Trophoblast cell (in vitro differentiated cells and primary cell): ENCODE results near the gene SLC4A11.
A peak's percentile ranks its signal among the peaks of the same experiment; 100 is the strongest.
"Not testable (repeated sequence)": the region's sequence is repeated elsewhere in the genome, so short reads cannot be mapped to it uniquely, and the experiment has no call there.

ENCODE experiments used
- DNase-seq, 2 donors: peaks; one replicate each; pipeline ENCODE4 v3.0.0-alpha.2; 2016
- H2AFZ ChIP-seq: 2 replicates; pipeline ENCODE4 v1.6.1; 2013; ENCODE audit warnings: low read length, moderate library complexity, mild to moderate bottlenecking; ENCODE audit not compliant: insufficient read depth, poor library complexity
- H2AK5ac ChIP-seq: 2 replicates; pipeline ENCODE4 v1.6.1; 2013; ENCODE audit warnings: mild to moderate bottlenecking, low read length
- H2BK120ac ChIP-seq: 2 replicates; pipeline ENCODE4 v1.6.1; 2013; ENCODE audit warnings: low read length, mild to moderate bottlenecking, moderate library complexity; ENCODE audit not compliant: insufficient read depth, poor library complexity
- H2BK12ac ChIP-seq: 2 replicates; pipeline ENCODE4 v1.6.1; 2013; ENCODE audit warnings: mild to moderate bottlenecking, low read length, moderate library complexity
- H2BK5ac ChIP-seq: 2 replicates; pipeline ENCODE4 v1.6.1; 2013; ENCODE audit warnings: low read length, low read depth, moderate library complexity, mild to moderate bottlenecking; ENCODE audit not compliant: poor library complexity
- H3K14ac ChIP-seq: 2 replicates; pipeline ENCODE4 v1.6.1; 2013; ENCODE audit warnings: mild to moderate bottlenecking, low read length
- H3K18ac ChIP-seq: 2 replicates; pipeline ENCODE4 v1.6.1; 2013; ENCODE audit warnings: mild to moderate bottlenecking, low read length
- H3K23ac ChIP-seq: 2 replicates; pipeline ENCODE4 v1.6.1; 2013; ENCODE audit warnings: low read length
- H3K27ac ChIP-seq: 2 replicates; pipeline ENCODE4 v1.5.1; 2013; ENCODE audit warnings: low read depth, mild to moderate bottlenecking, inconsistent platforms, low read length, moderate library complexity
- H3K27me3 ChIP-seq: 2 replicates; pipeline ENCODE4 v1.6.1; 2013; ENCODE audit warnings: inconsistent platforms, mild to moderate bottlenecking, low read length, moderate library complexity; ENCODE audit not compliant: insufficient read depth
- H3K36me3 ChIP-seq, 2 experiments: 1 replicate in 1 of 2; 2 replicates in 1 of 2; pipeline ENCODE4 v1.6.1; 2013; ENCODE audit warnings: low read length in 2 of 2, mild to moderate bottlenecking in 2 of 2, moderate library complexity in 1 of 2; ENCODE audit not compliant: insufficient read depth in 2 of 2, control insufficient read depth in 1 of 2
- H3K4ac ChIP-seq: 2 replicates; pipeline ENCODE4 v1.6.1; 2013; ENCODE audit warnings: low read depth, mild to moderate bottlenecking, low read length, moderate library complexity
- H3K4me1 ChIP-seq, 2 experiments: 1 replicate in 1 of 2; 2 replicates in 1 of 2; pipeline ENCODE4 v1.6.1; 2013; ENCODE audit warnings: low read length in 2 of 2, mild to moderate bottlenecking in 2 of 2, moderate library complexity in 1 of 2; ENCODE audit not compliant: insufficient read depth in 2 of 2, control insufficient read depth in 1 of 2
- H3K4me2 ChIP-seq: 2 replicates; pipeline ENCODE4 v1.6.1; 2013; ENCODE audit warnings: inconsistent platforms, mild to moderate bottlenecking, low read length, moderate library complexity
- H3K4me3 ChIP-seq: 2 replicates; pipeline ENCODE4 v1.5.1; 2013; ENCODE audit warnings: mild to moderate bottlenecking, low read depth, low read length, inconsistent platforms
- H3K79me1 ChIP-seq: one replicate; pipeline ENCODE4 v1.6.1; 2013; ENCODE audit warnings: low read length
- H3K79me2 ChIP-seq: 2 replicates; pipeline ENCODE4 v1.6.1; 2013; ENCODE audit warnings: low read length, mild to moderate bottlenecking; ENCODE audit not compliant: control insufficient read depth, insufficient read depth, poor library complexity
- H3K9ac ChIP-seq: 2 replicates; pipeline ENCODE4 v1.6.1; 2013; ENCODE audit warnings: mild to moderate bottlenecking, low read length
- H3K9me3 ChIP-seq: 2 replicates; pipeline ENCODE4 v1.6.1; 2013; ENCODE audit warnings: low read depth, mild to moderate bottlenecking, control low read depth, inconsistent platforms, low read length; ENCODE audit not compliant: insufficient read depth
- H4K12ac ChIP-seq: 2 replicates; pipeline ENCODE4 v1.6.1; 2013; ENCODE audit warnings: low read depth, mild to moderate bottlenecking, low read length, moderate library complexity
- H4K8ac ChIP-seq: 2 replicates; pipeline ENCODE4 v1.6.1; 2013; ENCODE audit warnings: low read depth, mild to moderate bottlenecking, low read length, moderate library complexity
- H4K91ac ChIP-seq: one replicate; pipeline ENCODE4 v1.6.1; 2013; ENCODE audit warnings: low read depth, mild to moderate bottlenecking, low read length, moderate library complexity
- WGBS: extraction: QIAGEN DNeasy Blood & Tissue Kit; methylation state at CpG from one replicate; pipeline ENCODE4 v1.1.7; 2013; ENCODE audit warnings: missing lambda C conversion rate; ENCODE audit not compliant: insufficient read length, insufficient coverage; ENCODE audit errors: extremely low coverage; 5-methylcytosine and 5-hydroxymethylcytosine counted together

SLC4A11 gene

GRCh38 chr20:3215359-3215917 is 23.6 kb downstream of the SLC4A11 start:
- H4K12ac ChIP-seq, H3K4ac ChIP-seq, H3K4me2 ChIP-seq, H2AFZ ChIP-seq, H4K8ac ChIP-seq, H3K27ac ChIP-seq, H3K4me1 ChIP-seq, H3K79me1 ChIP-seq, H3K4me3 ChIP-seq, H2BK12ac ChIP-seq, H3K9ac ChIP-seq, H3K14ac ChIP-seq, H2AK5ac ChIP-seq, H4K91ac ChIP-seq, H2BK120ac ChIP-seq, H3K27me3 ChIP-seq, H3K18ac ChIP-seq, H2BK5ac ChIP-seq, H3K23ac ChIP-seq, H3K9me3 ChIP-seq, DNase-seq, H3K79me2 ChIP-seq: not testable (repeated sequence)
- no CpG with 5 or more reads among the region's 7 CpGs for WGBS
- H3K36me3 ChIP-seq: peaks cover 23 to 24% of the 10 kb centered on the region in 2 experiments

- Histone ChIP-seq H2BK120ac (no peak overlapping the region), H4K12ac (no peak overlapping the region), H4K8ac (no peak overlapping the region), H2AFZ (no peak overlapping the region), H3K4ac (no peak overlapping the region), H3K27me3 (no peaks in the 10 kb centered on the region), H2BK5ac (no peak overlapping the region), H3K18ac (no peak overlapping the region), H3K79me2 (peaks cover 13% of the 10 kb centered on the region), H3K27ac (no peak overlapping the region), H3K4me3 (no peak overlapping the region), H3K4me2 (no peak overlapping the region), H2BK12ac (no peak overlapping the region), H3K14ac (no peak overlapping the region), H3K23ac (no peak overlapping the region), H3K36me3 (peaks cover 20% of the 10 kb centered on the region in 2 experiments), H3K9me3 (no peaks in the 10 kb centered on the region), H2AK5ac (no peak overlapping the region), H4K91ac (no peak overlapping the region), H3K79me1 (peaks cover 11% of the 10 kb centered on the region), H3K4me1 (peaks cover 11 to 12% of the 10 kb centered on the region in 2 experiments), H3K9ac (no peak overlapping the region)
- DNase-seq: no peak
- WGBS: no CpG with 5 or more reads among the region's 7 CpGs
Measured at GRCh38 chr20:3213226-3213625, 25.8 kb downstream of the SLC4A11 start.

- no peak for DNase-seq
- H4K12ac ChIP-seq: no peak overlapping the region
- no peak overlapping the region for H3K4me3 ChIP-seq
- H3K36me3 ChIP-seq: peaks cover 12 to 17% of the 10 kb centered on the region in 2 experiments
- H3K27me3 ChIP-seq: no peaks in the 10 kb centered on the region
- no peak overlapping the region for H2BK120ac ChIP-seq
- no peak overlapping the region for H4K91ac ChIP-seq
- H2AK5ac ChIP-seq: no peak overlapping the region
- WGBS: no CpG with 5 or more reads among the region's 2 CpGs
- H4K8ac ChIP-seq: no peak overlapping the region
- H3K79me2 ChIP-seq: peaks cover 13% of the 10 kb centered on the region
- H3K4me1 ChIP-seq: peaks cover 11 to 12% of the 10 kb centered on the region in 2 experiments
- no peaks in the 10 kb centered on the region for H3K9me3 ChIP-seq
- H3K18ac ChIP-seq: no peak overlapping the region
- H3K4me2 ChIP-seq: peak overlapping the region; percentile 93
- peaks cover 11% of the 10 kb centered on the region for H3K79me1 ChIP-seq
- H3K4ac ChIP-seq: peak overlapping the region; percentile 67
- H2BK12ac ChIP-seq: no peak overlapping the region
- no peak overlapping the region for H2AFZ ChIP-seq
- no peak overlapping the region for H3K23ac ChIP-seq
- H3K9ac ChIP-seq: no peak overlapping the region
- H2BK5ac ChIP-seq: no peak overlapping the region
- no peak overlapping the region for H3K27ac ChIP-seq
- no peak overlapping the region for H3K14ac ChIP-seq
Measured at GRCh38 chr20:3210346-3210745, 28.6 kb downstream of the SLC4A11 start.

- no CpG with 5 or more reads among the region's 10 CpGs for WGBS
Measured at GRCh38 chr20:3209946-3210317, 29.1 kb downstream of the SLC4A11 start.

More at GRCh38 chr20:3209946-3210317, 29.1 kb downstream of the SLC4A11 start:
- Histone ChIP-seq H3K79me1 (peaks cover 11% of the 10 kb centered on the region), H2BK5ac (peak overlapping the region; percentile 62), H3K4me2 (peak overlapping the region; percentile 93), H2BK120ac (no peak overlapping the region), H3K18ac (peak overlapping the region; percentile 85), H2AFZ (peak overlapping the region; percentile 64), H3K27me3 (no peaks in the 10 kb centered on the region), H3K23ac (no peak overlapping the region), H3K9me3 (no peaks in the 10 kb centered on the region), H3K27ac (no peak overlapping the region), H3K4me3 (peak overlapping the region; percentile 88), H3K4ac (peak overlapping the region; percentile 67), H2BK12ac (no peak overlapping the region), H4K8ac (peak overlapping the region; percentile 98), H3K9ac (peak overlapping the region; percentile 81), H4K91ac (peak overlapping the region; percentile 88), H3K14ac (peak overlapping the region; percentile 77), H3K36me3 (peaks cover 11 to 13% of the 10 kb centered on the region in 2 experiments), H2AK5ac (peak overlapping the region; percentile 53), H3K4me1 (peaks cover 11 to 12% of the 10 kb centered on the region in 2 experiments), H4K12ac (peak overlapping the region; percentile 79), H3K79me2 (peaks cover 13% of the 10 kb centered on the region)
- DNase-seq: peak in 1 of 2 donors; percentile 17
